Panc1 (cell line): ENCODE data around the gene PRDM2. TPM values are rescaled to one million over a fixed set of nuclear protein-coding genes. Genes with fewer than 3 reads are reported as not detected.

ENCODE experiments used
- ATAC-seq: fragments of 200-7000 bp; cut with Tn5 transposase; 2 replicates; pipeline ENCODE4 v1.9.1; 2020; ENCODE audit warnings: mild to moderate bottlenecking, moderate library complexity
- Bru-seq: library from RNA; stranded (reverse); fragments of 400-500 nt; gene quantifications from one replicate; lab custom pipeline; 2021; lab: Mats Ljungman, UMichigan
- BruChase-seq, 2 experiments: library from RNA; stranded (reverse); fragments of 400-500 nt; gene quantifications; one replicate each; lab custom pipeline; 2021; lab: Mats Ljungman, UMichigan
- BruUV-seq: library from RNA; stranded (reverse); fragments of 400-500 nt; replicated peaks from 2 replicates; lab custom pipeline; 2021; lab: Mats Ljungman, UMichigan
- CTCF ChIA-PET: fragments of 300-600 bp; sonication (Branson Sonifier 250); formaldehyde crosslinking; loops from one replicate; lab custom pipeline; 2022; ENCODE audit warnings: antibody characterized with exemption; lab: Charles Lee
- POLR2A ChIA-PET: fragments of 300-600 bp; sonication (Branson Sonifier 250); formaldehyde crosslinking; loops from one replicate; lab custom pipeline; 2022; ENCODE audit warnings: antibody characterized with exemption; lab: Charles Lee
- DNase-seq: peaks from one replicate; pipeline ENCODE4 v3.0.0-alpha.2; 2010; ENCODE audit warnings: low read depth, low spot score
- H3K27ac ChIP-seq: 2 replicates; pipeline ENCODE4 v1.5.1; 2011; ENCODE audit warnings: mild to moderate bottlenecking, low read length, inconsistent platforms
- H3K27me3 ChIP-seq: fragments of 200-500 bp; sonication (Bioruptor generic); 2 replicates; pipeline ENCODE4 v1.6.0; 2014; ENCODE audit warnings: low read length, inconsistent platforms; ENCODE audit not compliant: control insufficient read depth, insufficient read depth
- H3K36me3 ChIP-seq: fragments of 200-500 bp; sonication (Bioruptor generic); 2 replicates; pipeline ENCODE4 v1.5.1; 2014; ENCODE audit warnings: inconsistent platforms, mild to moderate bottlenecking, low read length, moderate library complexity; ENCODE audit not compliant: control insufficient read depth, insufficient read depth
- H3K4me1 ChIP-seq: 2 replicates; pipeline ENCODE4 v1.5.1; 2011; ENCODE audit warnings: inconsistent platforms, mild to moderate bottlenecking, low read length, moderate library complexity; ENCODE audit not compliant: control insufficient read depth, insufficient read depth
- H3K4me3 ChIP-seq, 2 experiments: 2 replicates each; pipeline ENCODE4 v1.5.1; 2011 to 2012; ENCODE audit warnings: low read depth in 2 of 2, low read length in 2 of 2, mild to moderate bottlenecking in 2 of 2, inconsistent platforms in 1 of 2, moderate library complexity in 1 of 2
- H3K9me3 ChIP-seq: fragments of 200-500 bp; sonication (Bioruptor generic); 2 replicates; pipeline ENCODE4 v1.5.1; 2014; ENCODE audit warnings: low read depth, mild to moderate bottlenecking, inconsistent platforms, low read length, moderate library complexity; ENCODE audit not compliant: control insufficient read depth, insufficient read depth
- CTCF ChIP-seq: fragments of 450-650 bp; IDR thresholded peaks from 2 replicates; pipeline ENCODE4 v1.5.1; 2017; ENCODE audit warnings: mild to moderate bottlenecking
- POLR2AphosphoS5 ChIP-seq: IDR thresholded peaks from 2 replicates; pipeline ENCODE4 v1.6.1; 2012; ENCODE audit warnings: mild to moderate bottlenecking, low read depth, low read length, moderate library complexity
- REST ChIP-seq, 2 experiments: IDR thresholded peaks; 2 replicates each; pipeline ENCODE4 v1.6.1; 2011 to 2012; ENCODE audit warnings: low read depth in 2 of 2, control low read depth in 1 of 2, low read length in 1 of 2, mild to moderate bottlenecking in 1 of 2, moderate library complexity in 1 of 2; ENCODE audit not compliant: insufficient read depth in 1 of 2
- SIN3A ChIP-seq: IDR thresholded peaks from 2 replicates; pipeline ENCODE4 v1.6.1; 2012; ENCODE audit warnings: low read depth, mild to moderate bottlenecking, low read length, moderate library complexity, borderline replicate concordance; ENCODE audit not compliant: insufficient read depth
- TCF7L2 ChIP-seq: IDR thresholded peaks from 2 replicates; pipeline ENCODE4 v1.6.1; 2011; ENCODE audit warnings: mild to moderate bottlenecking, low read depth, low read length, inconsistent platforms
- in situ Hi-C: cut with HindIII; loops from 2 replicates; pipeline ENCODE4 v1.10.0; 2016; ENCODE audit warnings: low sequenced_read_pairs, low pct_unique_long_range_greater_than_20kb
- intact Hi-C: fragments of 100-400 bp; cut with micrococcal nuclease; formaldehyde crosslinking; loops from one replicate; pipeline ENCODE4 v1.10.0; 2022; ENCODE audit not compliant: unreplicated experiment
- long read RNA-seq: library from polyadenylated mRNA; unstranded; transcript quantifications from one replicate; pipeline ENCODE4 v2.0.0, GENCODE V29; 2021; ENCODE audit not compliant: unreplicated experiment
- polyA plus RNA-seq: library from polyadenylated mRNA; unstranded; fragments of >200 nt; gene quantifications from one replicate; pipeline ENCODE4 v1.2.1, GENCODE V29; 2012; ENCODE audit warnings: missing spikeins; ENCODE audit not compliant: insufficient read length
- total RNA-seq: library from RNA; stranded (reverse); gene quantifications from one replicate; pipeline ENCODE4 v1.2.1, GENCODE V29; 2021; ENCODE audit not compliant: unreplicated experiment

The PRDM2 gene
- total RNA-seq (40.3 TPM), Bru-seq, nascent RNA (percentile 83 among the genes with signal in this experiment), BruChase-seq, experiment 1, labeled RNA remaining after a 2-hour chase (percentile 85 among the genes with signal in this experiment), BruChase-seq, experiment 2, labeled RNA remaining after a 6-hour chase (percentile 75 among the genes with signal in this experiment)
- polyA plus RNA-seq = 15.8 TPM
- long read RNA-seq, full-length matches to known transcripts = 2 of 20 reads
- long read RNA-seq, partial matches to known transcripts = 7 of 20 reads
- long read RNA-seq, other reads (novel, unspliced or antisense) = 11 of 20 reads

- H3K27me3 ChIP-seq = peaks cover 3% of the 10 kb centered on the region; the same call in 1 of the 2 replicates
- TF ChIP-seq POLR2AphosphoS5 (no peak), CTCF (no peak), SIN3A (no peak), REST (IDR thresholded peaks at IDR 0.05; ENCODE audit: insufficient read depth in 1 of 2, low read depth in 2 of 2, low read length in 1 of 2) (no peak), TCF7L2 (no peak)
- in situ Hi-C loops (no loop called here), intact Hi-C loops (no loop called here)
- ChIA-PET CTCF (no interaction called here), POLR2A (no interaction called here)
- peak within 1 kb of the TSS; percentile 93 for H3K27ac ChIP-seq
- peaks cover 14% of the 10 kb centered on the region; the same call in 1 of the 2 replicates for H3K4me1 ChIP-seq
- DNase-seq (no peak), ATAC-seq (peak; percentile 91)
- peak within 1 kb of the TSS; percentile 70 to 72 for H3K4me3 ChIP-seq
- H3K9me3 ChIP-seq = peaks cover 4% of the 10 kb centered on the region; the same call in 1 of the 2 replicates
- no TSS peak for BruUV-seq
- no peaks in the 10 kb centered on the region for H3K36me3 ChIP-seq
Measured at GRCh38 chr1:13699936-13700520, at the start of gene PRDM2. Gene PRDM2, plus strand, starts transcription at chr1:13700188. Its CDS starts 15,418 bp downstream, at chr1:13715606.

- in situ Hi-C loops (no loop called here), intact Hi-C loops (no loop called here)
- no peak overlapping the region for H3K27ac ChIP-seq
- H3K9me3 ChIP-seq = no peaks in the 10 kb centered on the region
- POLR2A ChIA-PET = no interaction called here
- BruUV-seq = no TSS peak
- TF ChIP-seq TCF7L2 (no peak), SIN3A (no peak), REST (IDR thresholded peaks at IDR 0.05; ENCODE audit: insufficient read depth in 1 of 2, low read depth in 2 of 2, low read length in 1 of 2) (no peak), CTCF (no peak)
- peaks cover 5% of the 10 kb centered on the region; the same call in 1 of the 2 replicates for H3K27me3 ChIP-seq
- ATAC-seq (no peak), DNase-seq (no peak)
- H3K4me3 ChIP-seq = no peak overlapping the region
- H3K36me3 ChIP-seq = no peaks in the 10 kb centered on the region
- CTCF ChIA-PET = no interaction called here
- H3K4me1 ChIP-seq = no peaks in the 10 kb centered on the region
Measured at GRCh38 chr1:13651279-13651678, 48.7 kb upstream of the PRDM2 start.
